GM12865 (cell line): ENCODE results near the gene SAMD4B.

Experiments
- DNase-seq: peaks from one replicate; pipeline ENCODE4 v3.0.0; 2010; ENCODE audit warnings: low read depth
- H3K4me3 ChIP-seq: 2 replicates; pipeline ENCODE4 v1.5.1; 2011; ENCODE audit warnings: mild to moderate bottlenecking, low read depth, low read length, control low read depth
- CTCF ChIP-seq: IDR thresholded peaks from 2 replicates; pipeline ENCODE4 v1.5.1; 2011; ENCODE audit warnings: low read length, control low read depth, low read depth, inconsistent platforms; ENCODE audit not compliant: insufficient read depth; ENCODE audit errors: missing control alignments

The SAMD4B gene

GRCh38 chr19:39408392-39409207 lies 66.4 kb downstream of the SAMD4B start:
- DNase-seq: no peak
- no peak for TF ChIP-seq CTCF
- H3K4me3 ChIP-seq: peak overlapping the region; percentile 92

- TF ChIP-seq CTCF: no peak
- peak; percentile 88 for DNase-seq
Observed at GRCh38 chr19:39409208-39410016, 67.2 kb downstream of the SAMD4B start.

GRCh38 chr19:39410017-39410830 lies 68.0 kb downstream of the SAMD4B start:
- peak overlapping the region; percentile 92 for H3K4me3 ChIP-seq
- no peak for TF ChIP-seq CTCF
- DNase-seq: peak; percentile 87

More at GRCh38 chr19:39409208-39410016, 67.2 kb downstream of the SAMD4B start:
- peak overlapping the region; percentile 92 for H3K4me3 ChIP-seq

GRCh38 chr19:39410831-39411080 lies 68.5 kb downstream of the SAMD4B start:
- H3K4me3 ChIP-seq: no peak overlapping the region

GRCh38 chr19:39411081-39411831 lies 69.0 kb downstream of the SAMD4B start:
- peak; percentile 53 for DNase-seq
- no peak for TF ChIP-seq CTCF
- H3K4me3 ChIP-seq: peak overlapping the region; percentile 6; the same call in 1 of the 2 replicates

More at GRCh38 chr19:39410831-39411080, 68.5 kb downstream of the SAMD4B start:
- DNase-seq: no peak
- TF ChIP-seq CTCF: no peak

GRCh38 chr19:39411832-39412099 lies 69.5 kb downstream of the SAMD4B start:
- peak overlapping the region; percentile 38 for H3K4me3 ChIP-seq
- DNase-seq: peak; percentile 94
- peak; percentile 86 for TF ChIP-seq CTCF
